Endodermal cell (in vitro differentiated cells): ENCODE measurements around the gene PILRB. TPM values are rescaled to one million over a fixed set of nuclear protein-coding genes. Genes with fewer than 3 reads are reported as not detected.
"Not testable (repeated sequence)": the region's sequence is repeated elsewhere in the genome, so short reads cannot be mapped to it uniquely, and the experiment has no call there.

Source experiments
- DNase-seq: peaks from one replicate; pipeline ENCODE4 v3.0.0-alpha.2; 2017
- H3K27ac ChIP-seq: 2 replicates; pipeline ENCODE4 v1.5.1; 2013; ENCODE audit warnings: mild to moderate bottlenecking, low read depth, low read length, moderate library complexity
- H3K27me3 ChIP-seq: 2 replicates; pipeline ENCODE4 v1.6.1; 2013; ENCODE audit warnings: mild to moderate bottlenecking, low read length, moderate library complexity; ENCODE audit not compliant: insufficient read depth, control insufficient read depth, poor library complexity, severe bottlenecking
- H3K36me3 ChIP-seq: 2 replicates; pipeline ENCODE4 v1.7.0; 2013; ENCODE audit warnings: mild to moderate bottlenecking, low read length, moderate library complexity; ENCODE audit not compliant: control insufficient read depth, insufficient read depth
- H3K4me1 ChIP-seq: one replicate; pipeline ENCODE4 v1.7.0; 2013; ENCODE audit warnings: low read length; ENCODE audit not compliant: control insufficient read depth, insufficient read depth
- H3K4me3 ChIP-seq: 2 replicates; pipeline ENCODE4 v1.5.1; 2013; ENCODE audit warnings: mild to moderate bottlenecking, low read length, moderate library complexity
- H3K9ac ChIP-seq: 2 replicates; pipeline ENCODE4 v1.6.1; 2013; ENCODE audit warnings: mild to moderate bottlenecking, low read length, moderate library complexity; ENCODE audit not compliant: poor library complexity, severe bottlenecking; ENCODE audit errors: extremely low read depth
- H3K9me3 ChIP-seq: 2 replicates; pipeline ENCODE4 v1.6.1; 2013; ENCODE audit warnings: mild to moderate bottlenecking, low read length, moderate library complexity; ENCODE audit not compliant: control insufficient read depth
- H3K27ac Mint-ChIP-seq: 2 replicates; pipeline ENCODE4 v1.8.0; 2020; ENCODE audit warnings: mixed read lengths
- H3K27me3 Mint-ChIP-seq: 2 replicates; pipeline ENCODE4 v1.8.0; 2021; ENCODE audit warnings: mild to moderate bottlenecking, mixed read lengths; ENCODE audit not compliant: insufficient read depth
- H3K36me3 Mint-ChIP-seq: 2 replicates; pipeline ENCODE4 v1.8.0; 2020; ENCODE audit warnings: low read depth, mixed read lengths
- H3K4me1 Mint-ChIP-seq: 2 replicates; pipeline ENCODE4 v1.8.0; 2020; ENCODE audit warnings: mixed read lengths
- H3K4me3 Mint-ChIP-seq: 2 replicates; pipeline ENCODE4 v1.8.0; 2020; ENCODE audit warnings: mild to moderate bottlenecking, moderate library complexity, mixed read lengths
- H3K9me3 Mint-ChIP-seq: 2 replicates; pipeline ENCODE4 v1.8.0; 2020; ENCODE audit warnings: mild to moderate bottlenecking, mixed read lengths
- WGBS, 2 experiments: methylation state at CpG; one replicate each; pipeline versions ENCODE4 v1.1.5 to v1.1.7; 2013; ENCODE audit warnings: missing lambda C conversion rate in 2 of 2, mixed read lengths in 1 of 2; ENCODE audit not compliant: insufficient coverage in 1 of 2, insufficient read length in 1 of 2; 5-methylcytosine and 5-hydroxymethylcytosine counted together
- total RNA-seq, 2 donors: library from RNA; stranded (reverse); fragmentation: NEBNext Ultra II Directional in 1 of 2; extraction: Animal tissue kit (Norgen Biotek cat#: 25700) in 1 of 2; gene quantifications; 2 replicates in 1 of 2; 3 replicates in 1 of 2; pipeline ENCODE4 v1.2.1, GENCODE V29; 2021
- TF ChIP-seq, protein P1 (sequence below): fragments of 200-600 bp; sonication (generic); conservative IDR thresholded peaks from 2 replicates; pipeline ENCODE4 v1.5.0; 2021; ENCODE audit warnings: antibody characterized with exemption, mild to moderate bottlenecking

The PILRB gene
- total RNA-seq, 2 donors from 2014 or later: 51.9 to 84.4 TPM

GRCh38 chr7:100335566-100336466 is 22.1 kb upstream of the PILRB start:
- H3K4me1 ChIP-seq, H3K9me3 ChIP-seq, H3K36me3 ChIP-seq, H3K9me3 Mint-ChIP-seq, H3K4me1 Mint-ChIP-seq, H3K27me3 Mint-ChIP-seq, H3K27me3 ChIP-seq: not testable (repeated sequence)
- DNase-seq: peak; percentile 96
- 0% methylated on average over 18 to 81 of the region's 85 CpGs for WGBS, 2 experiments
- Histone ChIP-seq H3K9ac (peak overlapping the region; percentile 69), H3K27ac (peak overlapping the region; percentile 77), H3K4me3 (peak overlapping the region; percentile 79)
- H3K36me3 Mint-ChIP-seq: peaks cover 20% of the 10 kb centered on the region
- H3K27ac Mint-ChIP-seq: peak overlapping the region; percentile 99
- H3K4me3 Mint-ChIP-seq: peak overlapping the region; percentile 85

- not testable (repeated sequence) for H3K9ac ChIP-seq, H3K27me3 ChIP-seq, H3K4me1 ChIP-seq, H3K27me3 Mint-ChIP-seq, H3K4me3 Mint-ChIP-seq, H3K4me1 Mint-ChIP-seq, H3K9me3 ChIP-seq, H3K4me3 ChIP-seq, H3K27ac ChIP-seq, DNase-seq, H3K9me3 Mint-ChIP-seq
- Mint-ChIP-seq H3K27ac (peak overlapping the region; percentile 17), H3K36me3 (peaks cover 35% of the 10 kb centered on the region)
- peaks cover 20% of the 10 kb centered on the region for H3K36me3 ChIP-seq
- 89 to 91% methylated on average over 10 to 15 of the region's 15 CpGs for WGBS, 2 experiments
Measured at GRCh38 chr7:100338083-100338696, 19.7 kb upstream of the PILRB start.

- H3K27me3 ChIP-seq, H3K4me1 Mint-ChIP-seq, H3K27me3 Mint-ChIP-seq, H3K4me1 ChIP-seq, DNase-seq, H3K27ac ChIP-seq, H3K9ac ChIP-seq, H3K4me3 ChIP-seq, H3K9me3 Mint-ChIP-seq, H3K9me3 ChIP-seq, H3K4me3 Mint-ChIP-seq: not testable (repeated sequence)
- Mint-ChIP-seq H3K27ac (peak overlapping the region; percentile 60), H3K36me3 (peaks cover 51% of the 10 kb centered on the region)
- H3K36me3 ChIP-seq: peaks cover 34% of the 10 kb centered on the region
- TF ChIP-seq, protein P1, sequence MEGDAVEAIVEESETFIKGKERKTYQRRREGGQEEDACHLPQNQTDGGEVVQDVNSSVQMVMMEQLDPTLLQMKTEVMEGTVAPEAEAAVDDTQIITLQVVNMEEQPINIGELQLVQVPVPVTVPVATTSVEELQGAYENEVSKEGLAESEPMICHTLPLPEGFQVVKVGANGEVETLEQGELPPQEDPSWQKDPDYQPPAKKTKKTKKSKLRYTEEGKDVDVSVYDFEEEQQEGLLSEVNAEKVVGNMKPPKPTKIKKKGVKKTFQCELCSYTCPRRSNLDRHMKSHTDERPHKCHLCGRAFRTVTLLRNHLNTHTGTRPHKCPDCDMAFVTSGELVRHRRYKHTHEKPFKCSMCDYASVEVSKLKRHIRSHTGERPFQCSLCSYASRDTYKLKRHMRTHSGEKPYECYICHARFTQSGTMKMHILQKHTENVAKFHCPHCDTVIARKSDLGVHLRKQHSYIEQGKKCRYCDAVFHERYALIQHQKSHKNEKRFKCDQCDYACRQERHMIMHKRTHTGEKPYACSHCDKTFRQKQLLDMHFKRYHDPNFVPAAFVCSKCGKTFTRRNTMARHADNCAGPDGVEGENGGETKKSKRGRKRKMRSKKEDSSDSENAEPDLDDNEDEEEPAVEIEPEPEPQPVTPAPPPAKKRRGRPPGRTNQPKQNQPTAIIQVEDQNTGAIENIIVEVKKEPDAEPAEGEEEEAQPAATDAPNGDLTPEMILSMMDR: peak; percentile 16
- 60 to 91% methylated on average over 1 to 6 of the region's 6 CpGs for WGBS, 2 experiments
Measured at GRCh38 chr7:100341286-100341685, 16.6 kb upstream of the PILRB start.

GRCh38 chr7:100342765-100343164 is 15.2 kb upstream of the PILRB start:
- H3K27ac Mint-ChIP-seq: no peak overlapping the region
- peaks cover 61% of the 10 kb centered on the region for H3K36me3 Mint-ChIP-seq
- no peak overlapping the region for H3K4me3 ChIP-seq
- no peak overlapping the region for H3K27ac ChIP-seq
- H3K9me3 ChIP-seq: no peaks in the 10 kb centered on the region
- DNase-seq: no peak
- H3K9me3 Mint-ChIP-seq: no peaks in the 10 kb centered on the region
- H3K27me3 Mint-ChIP-seq: no peaks in the 10 kb centered on the region
- no peaks in the 10 kb centered on the region for H3K4me1 ChIP-seq
- TF ChIP-seq, protein P1: no peak
- H3K9ac ChIP-seq: no peak overlapping the region
- H3K4me3 Mint-ChIP-seq: no peak overlapping the region
- 93 to 95% methylated on average over 5 to 6 of the region's 6 CpGs for WGBS, 2 experiments
- H3K27me3 ChIP-seq: no peaks in the 10 kb centered on the region
- H3K36me3 ChIP-seq: peaks cover 45% of the 10 kb centered on the region
- H3K4me1 Mint-ChIP-seq: peaks cover 4% of the 10 kb centered on the region

DNA sequence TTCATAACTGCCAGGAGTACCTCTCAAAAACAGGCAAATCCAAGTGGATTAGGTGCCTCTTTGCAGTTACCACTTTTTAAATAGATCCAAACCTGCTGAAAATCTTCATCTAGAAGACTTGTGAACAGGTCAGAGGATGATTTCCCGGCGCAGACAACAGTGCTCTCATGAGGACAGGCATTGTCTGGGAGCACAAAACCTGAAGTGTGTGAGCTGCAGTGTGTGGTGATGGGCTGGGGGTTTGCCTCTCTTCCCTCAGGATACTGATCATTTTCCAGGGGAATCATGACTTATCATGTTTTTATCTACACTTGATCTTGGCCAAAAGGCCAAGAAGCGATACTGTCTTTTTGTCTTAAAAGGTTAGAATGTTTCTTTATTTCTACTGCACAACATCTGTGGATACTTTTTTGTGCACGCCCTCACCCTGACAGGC is 13.8 kb upstream of the PILRB start:
- H3K27ac ChIP-seq, H3K4me1 ChIP-seq, H3K4me3 ChIP-seq, DNase-seq, H3K9me3 ChIP-seq, H3K9ac ChIP-seq, H3K27me3 ChIP-seq, H3K9me3 Mint-ChIP-seq, H3K27me3 Mint-ChIP-seq, H3K4me3 Mint-ChIP-seq, H3K27ac Mint-ChIP-seq, H3K4me1 Mint-ChIP-seq: not testable (repeated sequence)
- H3K36me3 Mint-ChIP-seq: peaks cover 57% of the 10 kb centered on the region
- peaks cover 52% of the 10 kb centered on the region for H3K36me3 ChIP-seq
- 92% methylated on average over 2 of the region's 4 CpGs; no CpG with 5 or more reads in 1 of the 2 experiments for WGBS, 2 experiments
